Gastroesophageal sphincter (tissue), 3 donors: ENCODE results near the gene CLEC10A.

Experiments used
- EP300 ChIP-seq: sonication (generic); formaldehyde crosslinking; IDR thresholded peaks from one replicate; pipeline ENCODE4 v1.6.1; 2017; ENCODE audit warnings: antibody characterized with exemption, mild to moderate bottlenecking
- POLR2A ChIP-seq, 2 donors: fragments of 450-650 bp; IDR thresholded peaks; one replicate each; pipeline ENCODE4 v1.6.1; 2017; ENCODE audit warnings: antibody characterized with exemption in 2 of 2, mild to moderate bottlenecking in 2 of 2, moderate library complexity in 1 of 2
- POLR2AphosphoS5 ChIP-seq: sonication (generic); formaldehyde crosslinking; IDR thresholded peaks from one replicate; pipeline ENCODE4 v1.6.1; 2017; ENCODE audit warnings: antibody characterized with exemption
- TF ChIP-seq, protein P1 (sequence below), 4 experiments: fragments of 200-600 bp in 2 of 4; fragments of 450-650 bp in 2 of 4; sonication (generic) in 1 of 4; IDR thresholded peaks; one replicate each; pipeline ENCODE4 v1.5.1; 2017 to 2019; ENCODE audit warnings: antibody characterized with exemption in 4 of 4, mild to moderate bottlenecking in 2 of 4, moderate library complexity in 2 of 4

DNA sequence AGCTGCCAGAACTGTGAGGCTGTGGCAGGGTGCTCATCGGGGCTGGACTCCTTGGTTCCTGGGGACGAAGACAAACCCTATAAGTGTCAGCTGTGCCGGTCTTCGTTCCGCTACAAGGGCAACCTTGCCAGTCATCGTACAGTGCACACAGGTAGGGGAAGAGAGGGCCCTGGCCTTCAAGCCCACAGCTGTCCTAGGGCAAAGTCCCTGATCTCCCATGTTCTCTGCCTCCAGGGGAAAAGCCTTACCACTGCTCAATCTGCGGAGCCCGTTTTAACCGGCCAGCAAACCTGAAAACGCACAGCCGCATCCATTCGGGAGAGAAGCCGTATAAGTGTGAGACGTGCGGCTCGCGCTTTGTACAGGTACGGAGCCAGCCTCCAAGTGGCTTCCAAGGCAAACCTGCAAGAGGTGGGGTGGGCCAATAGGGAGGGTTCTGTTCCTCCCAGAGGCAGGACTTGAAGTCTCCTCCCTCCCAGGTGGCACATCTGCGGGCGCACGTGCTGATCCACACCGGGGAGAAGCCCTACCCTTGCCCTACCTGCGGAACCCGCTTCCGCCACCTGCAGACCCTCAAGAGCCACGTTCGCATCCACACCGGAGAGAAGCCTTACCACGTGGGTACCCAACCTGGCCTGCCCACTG is 53.5 kb downstream of the CLEC10A start:
- TF ChIP-seq, protein P1, sequence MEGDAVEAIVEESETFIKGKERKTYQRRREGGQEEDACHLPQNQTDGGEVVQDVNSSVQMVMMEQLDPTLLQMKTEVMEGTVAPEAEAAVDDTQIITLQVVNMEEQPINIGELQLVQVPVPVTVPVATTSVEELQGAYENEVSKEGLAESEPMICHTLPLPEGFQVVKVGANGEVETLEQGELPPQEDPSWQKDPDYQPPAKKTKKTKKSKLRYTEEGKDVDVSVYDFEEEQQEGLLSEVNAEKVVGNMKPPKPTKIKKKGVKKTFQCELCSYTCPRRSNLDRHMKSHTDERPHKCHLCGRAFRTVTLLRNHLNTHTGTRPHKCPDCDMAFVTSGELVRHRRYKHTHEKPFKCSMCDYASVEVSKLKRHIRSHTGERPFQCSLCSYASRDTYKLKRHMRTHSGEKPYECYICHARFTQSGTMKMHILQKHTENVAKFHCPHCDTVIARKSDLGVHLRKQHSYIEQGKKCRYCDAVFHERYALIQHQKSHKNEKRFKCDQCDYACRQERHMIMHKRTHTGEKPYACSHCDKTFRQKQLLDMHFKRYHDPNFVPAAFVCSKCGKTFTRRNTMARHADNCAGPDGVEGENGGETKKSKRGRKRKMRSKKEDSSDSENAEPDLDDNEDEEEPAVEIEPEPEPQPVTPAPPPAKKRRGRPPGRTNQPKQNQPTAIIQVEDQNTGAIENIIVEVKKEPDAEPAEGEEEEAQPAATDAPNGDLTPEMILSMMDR (IDR thresholded peaks at IDR 0.05), result no peak
- no peak for TF ChIP-seq POLR2AphosphoS5
- TF ChIP-seq POLR2A (IDR thresholded peaks at IDR 0.05), result no peak
- TF ChIP-seq EP300, result no peak
